Endothelial cell of hepatic sinusoid (primary cell): ENCODE results near the gene SHISAL2A.

Source experiments
- in situ Hi-C: cut with HindIII; loops from 2 replicates; pipeline ENCODE4 v1.10.0; 2017; ENCODE audit warnings: low sequenced_read_pairs

Gene SHISAL2A

GRCh38 chr1:52632732-52633290, at the start of gene SHISAL2A:
TSS of gene SHISAL2A (plus strand) at chr1:52633168. CDS start at chr1:52633494, 326 bp downstream.
- in situ Hi-C loops, result no loop called here

DNA sequence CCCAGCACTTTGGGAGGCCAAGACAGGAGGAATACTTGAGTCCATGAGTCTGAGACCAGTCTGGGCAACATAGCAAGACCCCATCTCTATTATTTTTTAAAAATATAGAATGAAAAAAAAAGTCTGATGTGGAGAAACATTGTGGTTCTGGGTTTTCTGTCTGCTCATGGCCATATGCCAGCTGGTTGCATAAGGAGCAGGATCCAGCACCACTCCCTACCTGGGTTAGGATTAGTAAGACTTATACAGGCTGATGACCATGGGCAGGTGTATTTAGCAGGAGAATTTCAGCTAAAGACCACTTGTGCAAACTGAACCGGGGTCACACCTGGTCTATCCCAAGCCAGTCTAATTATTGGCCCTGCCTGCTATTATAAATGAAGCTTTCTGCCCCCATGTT, 47.5 kb upstream of the SHISAL2A start:
- in situ Hi-C loops, result loop anchor here (10.0 kb wide), 1 partner anchor 61 kb away; no protein-coding TSS in a partner anchor

GRCh38 chr1:52588027-52588426, 44.9 kb upstream of the SHISAL2A start:
- in situ Hi-C loops, result loop anchor here (10.0 kb wide), 1 partner anchor 63 kb away; no protein-coding TSS in a partner anchor

DNA sequence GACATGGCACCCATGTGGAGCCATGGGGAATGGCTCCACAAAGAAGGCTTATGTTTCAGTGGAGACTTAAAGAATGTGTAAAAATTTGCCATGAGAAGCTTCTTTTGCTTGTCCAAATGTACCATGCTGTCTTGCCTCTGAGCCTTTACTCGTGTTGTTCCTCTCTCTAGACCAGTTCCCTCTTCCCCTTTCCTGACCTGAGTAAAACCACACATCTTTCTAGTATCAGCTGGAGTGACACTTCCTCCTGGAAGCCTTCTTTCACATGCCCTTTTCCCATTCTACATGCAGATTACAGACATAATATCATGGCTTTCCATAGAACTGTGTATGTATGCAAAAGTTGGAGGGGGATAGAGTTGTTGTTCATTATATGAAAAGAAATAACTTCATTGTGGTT, 44.4 kb upstream of the SHISAL2A start:
- in situ Hi-C loops, result loop anchor here (10.0 kb wide), 1 partner anchor 64 kb away; no protein-coding TSS in a partner anchor

DNA sequence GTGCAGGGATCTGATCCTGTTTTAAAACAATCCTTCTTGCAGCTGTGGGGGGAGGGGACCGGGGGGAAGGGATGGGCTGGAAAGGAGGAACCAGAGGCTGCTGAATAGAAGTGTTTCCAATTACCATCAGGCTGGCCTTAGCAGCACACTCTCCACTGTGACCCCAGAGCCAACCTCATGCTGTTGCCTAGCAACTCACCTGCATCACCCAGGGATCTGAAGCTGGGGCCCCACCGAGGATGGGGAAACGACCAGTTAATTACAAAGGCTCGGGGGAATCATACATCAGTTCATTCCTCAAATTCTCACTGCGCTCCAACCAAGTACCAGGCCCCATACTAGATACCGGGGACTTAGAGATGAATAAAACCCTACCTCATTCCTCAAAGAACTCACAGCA, 42.7 kb upstream of the SHISAL2A start:
- in situ Hi-C loops, result loop anchor here (5.0 kb wide), 1 partner anchor 72 kb away; no protein-coding TSS in a partner anchor

DNA sequence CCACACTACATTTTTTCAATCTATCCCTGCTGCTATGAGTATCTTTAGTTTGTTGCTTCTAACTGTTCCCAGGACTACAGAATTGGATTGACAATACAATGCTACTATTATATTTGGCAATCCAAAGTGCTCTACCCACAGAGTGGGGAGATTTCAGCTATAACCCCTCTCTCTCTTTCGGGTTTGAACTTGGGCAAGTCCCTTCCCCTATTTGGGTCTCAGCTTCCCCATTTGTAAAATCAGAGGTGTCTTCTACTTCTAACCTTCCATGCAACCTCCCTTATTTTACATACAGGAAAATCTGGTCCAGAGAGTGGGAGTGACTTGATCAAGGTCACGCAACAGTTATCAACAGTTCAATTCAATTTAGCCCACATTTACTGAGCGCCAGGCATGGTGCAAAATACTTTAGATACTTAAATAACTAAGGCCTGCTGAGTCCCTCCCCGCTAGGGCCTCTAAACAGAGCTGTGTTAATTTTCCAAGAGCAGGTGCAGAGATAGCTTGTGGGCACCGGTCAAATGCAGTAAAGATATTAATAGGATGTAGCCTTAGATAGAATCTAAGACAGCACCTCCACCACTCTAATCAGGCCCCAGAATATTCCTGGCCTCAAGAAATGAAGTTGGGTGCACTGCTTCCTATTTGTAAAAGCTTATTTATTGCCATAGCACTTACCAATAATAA, 40.2 kb upstream of the SHISAL2A start:
- in situ Hi-C loops, result loop anchor here (5.0 kb wide), 1 partner anchor 70 kb away; no protein-coding TSS in a partner anchor

- in situ Hi-C loops, result loop anchor here (5.0 kb wide), 1 partner anchor 69 kb away; no protein-coding TSS in a partner anchor
Measured at GRCh38 chr1:52593495-52593894, 39.5 kb upstream of the SHISAL2A start.

DNA sequence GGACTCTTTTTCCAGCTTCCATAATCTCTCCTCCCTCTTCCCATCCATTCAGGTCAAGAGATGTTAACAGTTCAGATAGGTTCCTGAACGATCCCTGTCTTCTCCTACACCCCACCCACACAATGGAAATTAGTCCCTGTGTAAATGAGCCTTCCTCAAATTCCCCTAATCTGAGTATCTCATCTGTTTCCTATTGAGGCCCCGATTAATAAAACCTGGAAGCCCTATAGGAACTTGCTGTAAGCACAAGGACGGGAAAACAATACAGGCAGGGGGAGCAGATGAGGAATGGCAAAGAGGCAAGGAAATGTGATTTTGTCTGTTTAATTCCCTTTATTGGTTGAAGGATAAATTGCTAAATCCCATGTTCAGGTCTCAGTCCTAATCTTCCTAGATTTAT, 37.9 kb upstream of the SHISAL2A start:
- in situ Hi-C loops, result no loop called here

- in situ Hi-C loops, result no loop called here
Measured at GRCh38 chr1:52597912-52598311, 35.1 kb upstream of the SHISAL2A start.

DNA sequence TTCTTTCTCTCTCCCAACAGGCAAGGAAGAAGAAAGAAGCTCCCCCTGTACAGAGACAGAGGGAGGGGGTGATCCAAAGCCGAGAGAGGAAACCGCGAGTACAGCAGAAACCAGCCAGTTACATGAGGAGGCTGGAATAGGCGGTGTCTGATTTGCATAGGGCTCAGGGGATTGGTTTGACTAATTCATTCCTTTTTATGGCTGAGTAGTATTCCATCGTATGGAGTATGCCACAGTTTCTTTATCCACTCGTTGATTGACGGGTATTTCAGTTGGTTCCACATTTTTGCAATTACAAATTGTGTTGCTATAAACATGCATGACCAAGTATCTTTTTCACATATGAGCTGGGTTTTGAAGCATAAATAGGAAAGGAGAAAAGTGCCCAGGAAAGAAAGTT, 34.2 kb upstream of the SHISAL2A start:
- in situ Hi-C loops, result no loop called here

- in situ Hi-C loops, result no loop called here
Measured at GRCh38 chr1:52599236-52599635, 33.7 kb upstream of the SHISAL2A start.

- in situ Hi-C loops, result no loop called here
Measured at GRCh38 chr1:52600533-52601179, 32.3 kb upstream of the SHISAL2A start.

DNA sequence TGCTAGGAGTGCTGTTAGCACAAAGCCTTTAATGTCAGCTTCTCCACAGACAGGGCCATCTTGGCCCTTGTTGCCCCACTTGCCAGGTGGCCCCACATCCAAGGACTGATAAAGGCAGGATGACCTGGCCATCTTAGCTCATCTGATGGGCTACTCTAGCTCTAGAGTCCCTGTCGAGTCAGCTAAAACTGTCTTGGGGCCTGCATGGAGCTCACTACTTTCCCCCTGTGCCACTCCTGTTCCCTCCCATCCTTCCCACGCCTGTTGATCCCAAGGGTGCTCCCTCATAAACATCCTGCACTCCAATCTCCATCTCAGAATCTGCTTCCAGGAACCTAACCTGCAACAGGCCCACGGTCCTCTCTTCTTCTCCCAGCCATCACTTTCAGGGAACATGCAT, 31.4 kb upstream of the SHISAL2A start:
- in situ Hi-C loops, result no loop called here

- in situ Hi-C loops, result no loop called here
Measured at GRCh38 chr1:52601991-52602855, 30.7 kb upstream of the SHISAL2A start, which contains the start of gene GPX7. TSS of gene GPX7 (plus strand) at chr1:52602371. CDS start at chr1:52602410, 39 bp downstream.

DNA sequence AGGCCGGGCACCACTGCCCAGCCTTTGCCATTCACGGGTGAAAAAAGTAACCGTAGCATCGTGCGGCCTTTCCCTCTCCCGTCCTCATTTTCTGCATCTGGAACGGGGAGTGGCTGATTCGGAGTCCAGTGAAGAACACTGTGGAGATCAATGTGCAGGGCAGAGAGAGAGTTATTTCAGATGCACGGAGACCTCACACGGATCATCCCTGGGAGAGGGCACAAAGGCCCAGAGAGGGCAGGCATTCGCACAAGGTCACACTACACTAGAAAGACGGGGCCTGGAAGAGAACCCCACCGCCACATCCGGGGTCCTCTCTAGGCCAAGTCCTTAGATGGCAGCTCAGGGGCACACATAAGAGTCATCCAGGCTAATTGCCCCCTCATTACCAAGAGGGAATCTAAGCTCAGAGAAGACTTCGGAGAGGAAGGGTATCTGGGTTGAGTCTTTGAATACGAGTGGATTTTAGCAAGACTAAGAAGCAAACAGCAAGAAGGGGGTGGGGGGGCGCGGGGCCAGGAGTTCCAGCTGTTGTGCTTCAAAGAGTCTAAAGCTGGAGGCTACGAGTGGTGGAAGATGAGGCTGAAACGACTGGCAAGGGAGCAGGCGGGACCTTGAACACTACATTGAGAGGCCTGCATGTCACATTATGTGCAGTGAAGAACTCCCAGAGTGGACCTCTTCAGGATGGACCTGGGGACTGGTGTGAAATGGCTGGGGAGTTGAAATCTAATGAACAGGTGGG, 29.9 kb upstream of the SHISAL2A start:
- in situ Hi-C loops, result no loop called here

DNA sequence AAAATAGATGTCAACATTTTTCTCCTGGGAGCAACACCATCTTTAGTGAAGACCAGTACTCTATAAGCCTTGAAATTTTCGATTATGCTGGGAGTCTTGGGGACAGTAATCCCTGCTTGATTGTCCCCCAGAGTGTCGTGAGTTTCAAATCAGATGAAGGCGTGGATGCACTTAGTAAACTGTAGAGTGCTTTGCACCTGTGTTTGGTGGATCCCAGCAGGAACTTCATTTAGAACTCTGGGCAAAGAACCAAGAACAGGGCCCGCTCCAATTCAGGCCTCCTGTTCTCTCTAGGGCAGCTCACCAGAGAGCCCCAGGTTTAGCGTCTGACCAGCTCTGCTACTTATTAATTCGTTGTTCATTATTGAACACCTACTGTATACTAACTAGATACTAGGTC, 29.3 kb upstream of the SHISAL2A start:
- in situ Hi-C loops, result no loop called here

- in situ Hi-C loops, result no loop called here
Measured at GRCh38 chr1:52604063-52604770, 28.8 kb upstream of the SHISAL2A start.

DNA sequence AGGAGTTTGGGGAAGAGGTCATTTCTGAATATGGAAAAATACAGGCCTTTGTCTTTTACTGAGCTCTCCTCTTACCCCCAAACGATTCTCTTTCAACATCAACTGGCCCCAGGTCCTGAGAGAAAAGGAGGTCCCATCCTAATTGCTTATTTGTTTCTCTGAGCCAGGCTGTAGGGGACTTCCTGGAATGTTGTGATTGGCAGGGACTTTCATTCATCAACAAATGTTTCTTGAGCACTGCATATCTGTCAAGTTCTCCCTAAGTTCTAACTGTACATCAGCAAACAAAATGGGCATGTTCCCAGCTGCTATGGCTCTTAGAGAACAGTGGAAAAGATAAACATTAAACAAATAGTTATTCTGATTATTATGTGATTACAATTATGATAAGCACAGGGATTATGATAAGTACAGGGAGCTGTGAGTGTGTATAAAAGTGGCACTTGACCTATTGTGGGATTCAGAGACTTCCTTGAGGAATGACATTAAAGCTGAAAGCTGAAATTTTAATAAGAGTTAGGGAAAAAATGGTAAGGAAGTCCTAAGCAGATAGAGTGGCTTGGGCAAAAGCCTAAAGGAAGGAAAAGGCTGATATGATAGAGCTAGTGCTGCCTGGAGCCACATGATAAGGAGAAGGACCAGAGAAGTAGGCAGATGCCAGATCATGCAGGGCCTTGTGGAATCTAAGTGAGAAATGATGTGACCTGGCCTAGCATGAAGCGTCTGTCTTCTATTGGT, 19.2 kb upstream of the SHISAL2A start:
- in situ Hi-C loops, result no loop called here

DNA sequence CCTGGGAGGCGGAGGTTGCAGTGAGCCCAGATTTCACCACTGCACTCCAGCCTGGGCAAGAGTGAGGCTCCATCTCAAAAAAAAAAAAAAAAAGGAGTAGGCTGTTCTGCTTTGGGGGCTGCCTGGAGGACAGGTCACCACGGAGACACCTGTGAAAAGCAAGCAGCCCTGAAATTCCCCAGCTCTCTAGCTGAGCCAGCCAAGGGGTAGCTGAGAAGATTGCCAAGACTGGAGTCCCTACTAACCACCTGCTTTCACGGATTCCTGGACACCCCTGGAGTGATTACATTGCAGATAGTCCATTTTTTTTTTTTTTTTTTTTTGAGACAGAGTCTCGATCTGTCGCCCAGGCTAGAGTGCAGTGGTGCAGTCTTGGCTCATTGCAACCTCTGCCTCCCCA, 18.3 kb upstream of the SHISAL2A start:
- in situ Hi-C loops, result no loop called here
